Measurements from ENCODE around the gene IGF1. TPM values are rescaled to one million over a fixed set of nuclear protein-coding genes. Genes with fewer than 3 reads are reported as not detected.

IGF1 gene
- total and polyA plus RNA-seq, 7 donors = 7.4 to 27.1 (median 15.6) TPM

DNA sequence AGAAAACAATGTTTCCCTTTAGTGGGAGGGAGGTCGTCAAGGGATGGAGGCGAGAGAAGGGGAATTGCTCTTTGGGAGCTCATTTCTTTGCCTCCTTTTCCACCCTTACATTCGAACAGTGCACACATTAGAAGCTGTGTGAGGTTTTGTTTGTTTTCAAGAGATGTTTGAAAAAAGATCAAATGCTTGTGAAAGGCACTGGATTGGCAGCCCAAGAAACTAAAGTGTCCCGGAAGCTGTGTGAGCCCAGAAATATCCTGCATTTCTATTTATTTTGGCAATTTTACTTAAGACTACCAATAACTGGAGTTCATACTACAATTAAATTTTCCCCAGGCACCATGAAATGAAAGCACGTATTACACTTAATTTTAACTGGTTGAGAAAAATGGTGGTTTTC lies 67.0 kb downstream of the IGF1 start:
- Histone ChIP-seq H3K36me3 (no peaks in the 10 kb centered on the region), H3K4me3 (no peak overlapping the region), H3K4me1 (no peaks in the 10 kb centered on the region), H3K9me3 (no peaks in the 10 kb centered on the region), H3K27ac (no peak overlapping the region), H3K27me3 (no peaks in the 10 kb centered on the region)
- WGBS, 2 donors = 66 to 78% methylated on average over 5 of the region's 5 CpGs
- intact Hi-C loops (cut with DNase I) = no loop called here
- TF ChIP-seq, protein P1, sequence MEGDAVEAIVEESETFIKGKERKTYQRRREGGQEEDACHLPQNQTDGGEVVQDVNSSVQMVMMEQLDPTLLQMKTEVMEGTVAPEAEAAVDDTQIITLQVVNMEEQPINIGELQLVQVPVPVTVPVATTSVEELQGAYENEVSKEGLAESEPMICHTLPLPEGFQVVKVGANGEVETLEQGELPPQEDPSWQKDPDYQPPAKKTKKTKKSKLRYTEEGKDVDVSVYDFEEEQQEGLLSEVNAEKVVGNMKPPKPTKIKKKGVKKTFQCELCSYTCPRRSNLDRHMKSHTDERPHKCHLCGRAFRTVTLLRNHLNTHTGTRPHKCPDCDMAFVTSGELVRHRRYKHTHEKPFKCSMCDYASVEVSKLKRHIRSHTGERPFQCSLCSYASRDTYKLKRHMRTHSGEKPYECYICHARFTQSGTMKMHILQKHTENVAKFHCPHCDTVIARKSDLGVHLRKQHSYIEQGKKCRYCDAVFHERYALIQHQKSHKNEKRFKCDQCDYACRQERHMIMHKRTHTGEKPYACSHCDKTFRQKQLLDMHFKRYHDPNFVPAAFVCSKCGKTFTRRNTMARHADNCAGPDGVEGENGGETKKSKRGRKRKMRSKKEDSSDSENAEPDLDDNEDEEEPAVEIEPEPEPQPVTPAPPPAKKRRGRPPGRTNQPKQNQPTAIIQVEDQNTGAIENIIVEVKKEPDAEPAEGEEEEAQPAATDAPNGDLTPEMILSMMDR (IDR thresholded peaks at IDR 0.05) = no peak
- TF ChIP-seq POLR2AphosphoS5 (IDR thresholded peaks at IDR 0.05) = no peak
- TF ChIP-seq EP300 (IDR thresholded peaks at IDR 0.05) = no peak
- no peak for TF ChIP-seq POLR2A (IDR thresholded peaks at IDR 0.05)
- DNase-seq = no peak

DNA sequence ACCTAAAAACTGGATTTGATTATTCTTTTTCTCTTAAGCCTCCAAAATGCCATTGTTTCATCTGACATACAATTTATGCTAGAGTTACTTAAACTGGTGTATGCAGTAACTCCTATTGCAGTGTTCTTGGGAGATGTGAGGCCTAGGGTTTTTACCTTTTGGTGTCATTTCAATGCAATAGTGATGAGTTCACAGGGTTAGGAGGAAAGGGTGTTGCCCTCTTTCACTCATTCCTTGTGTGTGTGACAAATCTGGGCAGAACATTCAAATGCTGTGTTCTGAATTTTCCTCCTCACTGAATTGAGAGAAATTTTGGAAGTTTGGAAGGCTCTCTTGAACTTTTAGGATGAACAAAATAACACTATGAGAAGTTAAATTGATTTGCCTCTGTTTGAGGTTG lies 69.9 kb downstream of the IGF1 start:
- TF ChIP-seq POLR2A (IDR thresholded peaks at IDR 0.05) (no peak), EP300 (IDR thresholded peaks at IDR 0.05) (no peak), POLR2AphosphoS5 (IDR thresholded peaks at IDR 0.05) (no peak)
- TF ChIP-seq, protein P1 (IDR thresholded peaks at IDR 0.05) = no peak
- Histone ChIP-seq H3K36me3 (no peaks in the 10 kb centered on the region), H3K27me3 (no peaks in the 10 kb centered on the region), H3K9me3 (no peaks in the 10 kb centered on the region), H3K4me1 (no peaks in the 10 kb centered on the region), H3K4me3 (no peak overlapping the region), H3K27ac (no peak overlapping the region)
- no peak for DNase-seq
- intact Hi-C loops (cut with DNase I) = no loop called here

DNA sequence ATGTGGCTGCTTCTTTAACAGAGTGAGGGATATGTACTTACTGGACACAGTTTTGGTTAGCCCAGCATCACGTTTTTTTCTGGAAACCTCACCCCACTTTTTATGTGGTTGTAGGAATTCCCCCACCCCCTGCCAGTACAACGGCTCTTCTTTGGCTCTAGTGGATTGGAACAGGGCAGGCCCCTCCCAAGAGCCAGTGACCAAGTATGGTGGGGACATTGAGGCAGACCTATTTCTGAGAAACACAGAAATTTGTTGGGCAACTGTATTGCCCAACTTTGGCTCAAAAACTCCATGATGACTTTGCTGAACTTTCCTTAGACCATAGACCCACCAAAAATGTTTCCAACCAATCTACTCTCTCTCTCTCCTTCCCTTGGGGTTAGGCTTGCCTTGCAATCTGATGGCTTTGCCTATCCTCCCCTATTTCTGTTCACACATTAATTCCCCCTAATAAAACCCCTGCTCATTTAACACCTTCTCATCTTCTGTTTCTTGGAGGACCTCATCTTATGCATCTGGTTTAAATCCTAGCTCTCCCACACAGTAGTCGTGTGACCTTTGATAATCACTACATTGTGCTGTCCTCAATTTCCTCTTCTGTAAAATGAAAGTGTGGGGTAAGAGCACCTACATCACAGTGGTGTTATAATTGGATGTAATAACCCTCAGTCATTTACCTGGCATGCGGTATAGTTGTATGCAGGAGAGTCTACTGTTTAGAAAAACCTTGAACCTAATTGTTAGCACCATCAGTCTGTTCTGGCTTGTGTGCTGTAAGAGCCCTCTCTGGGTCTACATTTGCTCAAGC lies 71.7 kb downstream of the IGF1 start:
- no peaks in the 10 kb centered on the region for H3K36me3 ChIP-seq
- no peak for TF ChIP-seq POLR2AphosphoS5 (IDR thresholded peaks at IDR 0.05)
- no peak for TF ChIP-seq EP300 (IDR thresholded peaks at IDR 0.05)
- TF ChIP-seq, protein P1 (IDR thresholded peaks at IDR 0.05) = no peak
- no peak for TF ChIP-seq POLR2A (IDR thresholded peaks at IDR 0.05)
- no peak overlapping the region for H3K27ac ChIP-seq
- H3K27me3 ChIP-seq = no peaks in the 10 kb centered on the region
- DNase-seq = no peak
- WGBS, 2 donors = 51 to 73% methylated on average over 4 of the region's 4 CpGs
- H3K9me3 ChIP-seq = no peaks in the 10 kb centered on the region
- intact Hi-C loops (cut with DNase I) = no loop called here
- no peak overlapping the region for H3K4me3 ChIP-seq
- no peaks in the 10 kb centered on the region for H3K4me1 ChIP-seq

DNA sequence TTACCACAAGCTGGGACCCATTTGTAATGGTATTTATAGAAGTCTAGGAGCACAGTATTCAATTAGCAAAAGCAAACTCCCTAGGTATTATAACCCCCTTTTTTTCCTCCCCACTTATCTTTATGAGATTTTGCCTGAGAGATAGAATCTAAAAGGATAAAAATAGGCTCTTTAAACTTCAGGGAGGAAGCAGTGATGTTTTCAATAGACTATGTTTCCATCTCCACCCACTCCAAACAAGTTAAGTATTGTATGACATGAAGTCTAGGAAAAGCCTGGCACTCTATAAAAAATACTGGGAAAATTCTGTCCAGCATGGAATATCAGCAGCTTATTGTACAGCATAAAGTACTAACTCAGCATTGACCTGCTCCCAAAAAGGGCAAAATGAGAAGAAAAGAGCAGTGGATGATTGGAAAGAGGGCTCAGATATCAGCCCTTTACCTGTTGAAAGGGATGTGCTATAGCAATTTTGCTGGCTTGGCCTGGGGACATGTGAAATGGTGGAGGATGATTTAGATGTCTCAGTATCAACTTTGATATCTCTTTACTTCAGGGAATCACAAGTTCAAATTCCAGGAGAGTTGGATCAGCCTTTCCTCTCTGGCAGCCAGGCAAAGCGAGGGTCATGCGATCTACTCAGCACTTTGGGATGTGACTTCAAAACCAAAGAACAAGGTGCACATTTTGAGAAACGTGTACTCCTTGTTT lies 72.4 kb downstream of the IGF1 start:
- Histone ChIP-seq H3K27me3 (no peaks in the 10 kb centered on the region), H3K36me3 (no peaks in the 10 kb centered on the region), H3K9me3 (no peaks in the 10 kb centered on the region), H3K27ac (no peak overlapping the region), H3K4me1 (no peaks in the 10 kb centered on the region), H3K4me3 (no peak overlapping the region)
- WGBS, 2 donors = 78 to 89% methylated on average over 3 of the region's 3 CpGs
- no peak for DNase-seq
- intact Hi-C loops (cut with DNase I) = no loop called here
- no peak for TF ChIP-seq EP300 (IDR thresholded peaks at IDR 0.05)
- TF ChIP-seq, protein P1 (IDR thresholded peaks at IDR 0.05) = no peak
- no peak for TF ChIP-seq POLR2A (IDR thresholded peaks at IDR 0.05)
- no peak for TF ChIP-seq POLR2AphosphoS5 (IDR thresholded peaks at IDR 0.05)
